Glomerular endothelial cell (primary cell): ENCODE data around the gene AJAP1. TPM values are rescaled to one million over a fixed set of nuclear protein-coding genes. Genes with fewer than 3 reads are reported as not detected.

ENCODE experiments used
- DNase-seq: peaks from one replicate; pipeline ENCODE4 v3.0.0-alpha.2; 2011; ENCODE audit warnings: low read depth, low spot score; ENCODE audit errors: extremely low read depth
- total RNA-seq: library from RNA; depleted of rRNA; stranded (reverse); fragments of >200 nt; gene quantifications from 2 replicates; pipeline ENCODE4 v1.2.3, GENCODE V29; 2015

AJAP1 gene
- total RNA-seq, 1 donor from 2014 or later, result 0.06 TPM

- no peak for DNase-seq
Observed at GRCh38 chr1:4678066-4678717, 23.8 kb downstream of the AJAP1 start.

DNA sequence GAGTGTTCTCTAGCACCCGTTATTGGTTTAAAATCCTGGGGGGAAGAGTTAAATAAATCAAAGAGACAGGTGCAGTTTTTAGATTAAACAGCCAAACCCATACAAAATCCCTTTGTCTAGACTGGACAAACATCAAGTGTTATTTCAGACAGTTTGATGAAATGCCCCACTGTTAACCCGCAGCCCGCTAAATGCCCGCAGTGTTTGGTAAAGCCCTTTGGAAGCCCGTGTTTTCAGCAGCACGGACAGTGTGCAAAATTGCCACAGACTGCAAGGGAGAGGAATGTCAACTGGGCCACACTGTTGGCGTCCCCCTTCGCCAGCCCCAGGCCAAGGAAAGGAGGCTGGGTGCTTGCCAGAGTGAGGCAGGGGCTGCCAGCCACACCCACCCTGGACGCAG is 26.6 kb downstream of the AJAP1 start:
- no peak for DNase-seq

DNA sequence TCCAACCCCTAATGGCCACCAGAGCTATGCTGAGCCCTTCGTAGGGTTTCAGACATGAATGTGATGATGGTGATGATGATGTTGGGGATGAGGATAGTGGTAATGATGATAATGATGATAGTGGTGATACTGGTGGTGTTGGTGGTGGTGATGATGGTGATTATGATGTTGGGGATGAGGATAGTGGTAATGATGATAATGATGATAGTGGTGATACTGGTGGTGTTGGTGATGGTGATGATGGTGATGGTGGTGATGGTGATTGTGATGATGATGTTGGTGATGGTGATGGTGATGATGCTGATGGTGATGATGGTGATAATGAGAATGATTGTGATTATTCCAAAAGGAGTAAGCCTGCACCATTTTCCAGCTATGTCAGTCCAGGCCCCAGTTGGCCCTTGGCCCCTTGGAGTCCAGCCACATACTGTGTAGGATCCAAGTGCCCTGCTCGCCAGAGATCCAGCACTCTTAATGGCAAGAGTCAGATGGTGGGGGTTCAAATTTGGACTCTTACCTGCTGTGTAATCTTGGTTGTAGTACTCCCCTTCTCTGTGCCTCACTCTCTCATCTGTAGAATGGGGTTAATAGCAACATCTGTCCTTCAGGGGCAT is 28.3 kb downstream of the AJAP1 start:
- no peak for DNase-seq

DNA sequence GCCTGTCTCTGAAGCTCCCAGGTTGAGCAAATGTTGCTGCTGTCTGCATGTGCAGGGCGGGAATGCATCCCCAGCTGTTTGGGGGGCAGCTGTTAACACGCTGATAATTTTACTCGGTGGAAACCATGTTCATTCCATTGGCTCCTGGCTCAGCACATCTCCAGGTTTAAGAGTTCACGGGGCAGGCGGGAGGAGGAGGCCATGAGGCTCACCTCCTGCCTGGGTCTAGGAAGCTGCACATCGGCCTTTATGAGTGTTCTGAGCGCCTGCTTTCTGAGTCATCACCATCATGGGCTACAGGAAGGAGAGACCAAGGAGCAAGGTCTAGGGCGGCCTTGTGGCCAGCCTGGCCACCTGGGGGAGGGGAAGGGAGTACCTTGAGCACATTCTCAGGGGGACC is 29.7 kb downstream of the AJAP1 start:
- no peak for DNase-seq

- DNase-seq, result no peak
Observed at GRCh38 chr1:4684864-4685522, 30.6 kb downstream of the AJAP1 start.

GRCh38 chr1:4685523-4685865 is 31.1 kb downstream of the AJAP1 start:
- DNase-seq, result no peak

GRCh38 chr1:4687943-4688342 is 33.5 kb downstream of the AJAP1 start:
- no peak for DNase-seq

- no peak for DNase-seq
Observed at GRCh38 chr1:4689271-4689935, 35.0 kb downstream of the AJAP1 start.

- no peak for DNase-seq
Observed at GRCh38 chr1:4689941-4690635, 35.7 kb downstream of the AJAP1 start.

DNA sequence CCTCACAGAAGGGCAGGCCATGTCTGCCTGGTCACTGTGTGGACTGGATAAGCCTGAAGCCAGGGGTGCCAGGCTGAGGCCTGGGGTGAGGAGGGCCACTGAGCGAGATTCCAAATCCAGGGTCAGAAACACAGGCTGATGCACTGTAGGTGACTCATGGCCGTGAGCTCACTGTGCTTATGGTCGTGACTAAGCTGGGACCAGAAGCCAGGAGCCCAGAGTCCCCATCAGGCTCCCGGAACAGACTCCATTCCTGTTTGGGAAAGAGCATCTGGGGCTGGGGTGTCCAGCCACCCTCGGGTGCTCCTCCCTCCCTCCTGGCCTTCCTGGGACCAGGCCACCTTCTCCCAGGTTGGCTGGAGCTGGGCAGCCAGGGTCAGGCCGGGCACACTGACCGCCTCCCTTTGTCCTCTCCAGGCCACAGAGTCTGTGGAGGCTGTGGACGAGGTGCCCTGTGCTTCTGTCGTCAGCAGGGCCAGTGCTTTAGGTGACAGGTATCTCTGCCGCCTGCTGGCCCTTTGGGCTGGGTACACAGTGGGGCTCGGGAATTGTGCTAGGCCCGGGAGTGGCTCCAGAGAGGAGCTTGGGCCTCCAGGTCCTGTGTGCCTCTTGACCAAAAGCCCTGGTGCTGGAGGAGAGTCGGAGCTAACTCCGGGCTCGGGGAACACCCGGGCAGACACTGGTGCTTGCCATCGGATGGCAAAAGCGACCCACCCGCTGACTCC is 36.7 kb downstream of the AJAP1 start:
- DNase-seq, result no peak

GRCh38 chr1:4691766-4692405 is 37.5 kb downstream of the AJAP1 start:
- no peak for DNase-seq

GRCh38 chr1:4692437-4692836 is 38.0 kb downstream of the AJAP1 start:
- no peak for DNase-seq

- DNase-seq, result no peak
Observed at GRCh38 chr1:4693331-4693730, 38.9 kb downstream of the AJAP1 start.

- no peak for DNase-seq
Observed at GRCh38 chr1:4693891-4694290, 39.5 kb downstream of the AJAP1 start.

DNA sequence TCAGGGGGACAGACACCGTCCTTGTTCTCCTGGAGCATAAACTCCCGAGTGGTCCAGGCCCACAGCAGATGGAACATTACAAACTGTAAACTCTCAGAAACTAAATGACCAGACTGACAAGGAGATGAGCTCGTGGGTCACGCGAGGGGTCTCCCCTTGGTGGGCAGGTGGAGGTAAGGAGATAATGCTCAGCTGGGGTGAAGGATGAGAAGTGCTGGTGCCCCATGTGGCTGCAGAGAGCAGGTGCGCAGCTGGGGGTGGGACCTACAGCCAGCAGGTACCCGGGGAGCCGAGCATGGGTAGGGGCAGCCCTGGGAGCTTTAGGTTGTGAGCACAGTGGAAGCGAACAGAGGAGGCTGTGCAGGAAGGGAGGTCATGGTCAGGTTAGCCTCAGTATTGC is 40.1 kb downstream of the AJAP1 start:
- DNase-seq, result no peak

- DNase-seq, result no peak
Observed at GRCh38 chr1:4695241-4695640, 40.8 kb downstream of the AJAP1 start.

- DNase-seq, result no peak
Observed at GRCh38 chr1:4696161-4696745, 41.8 kb downstream of the AJAP1 start.

- DNase-seq, result no peak
Observed at GRCh38 chr1:4696753-4697152, 42.3 kb downstream of the AJAP1 start.

GRCh38 chr1:4697801-4698200 is 43.4 kb downstream of the AJAP1 start:
- DNase-seq, result no peak

- DNase-seq, result no peak
Observed at GRCh38 chr1:4698911-4699310, 44.5 kb downstream of the AJAP1 start.
